ENCODE data around the gene GOLIM4. TPM values are rescaled to one million over a fixed set of nuclear protein-coding genes. Genes with fewer than 3 reads are reported as not detected.

The GOLIM4 gene
- total and polyA plus RNA-seq, 4 donors: 17.9 to 47.9 (median 32.7) TPM

DNA sequence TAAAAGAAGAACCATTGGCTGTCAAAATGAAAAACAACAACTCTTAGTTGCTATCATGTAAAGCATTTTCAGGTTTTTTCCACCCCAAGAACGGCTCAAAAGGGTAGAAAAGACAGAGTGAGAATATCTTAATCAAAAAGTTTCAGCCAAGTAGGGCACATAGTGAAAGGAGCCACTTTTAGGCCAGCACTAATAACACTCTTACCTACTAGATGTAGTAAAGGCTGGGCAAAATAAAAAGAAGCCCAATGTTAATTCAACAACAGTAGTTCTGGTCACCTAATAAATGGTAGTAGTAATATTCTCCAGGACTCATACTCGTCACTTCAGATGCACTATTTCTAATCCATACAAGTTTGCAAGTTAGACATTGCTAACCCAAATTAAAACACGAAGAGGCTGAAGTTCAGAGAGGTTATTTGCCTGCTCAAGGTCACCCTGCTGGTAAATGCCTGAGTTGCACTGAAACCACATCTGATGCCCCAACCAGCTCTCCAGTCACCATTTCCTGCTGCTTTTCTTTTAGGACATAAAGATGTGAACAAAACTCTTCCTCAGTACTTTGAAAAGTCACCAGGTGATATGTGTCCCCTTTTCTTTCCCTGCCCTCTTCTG is 7.5 kb downstream of the GOLIM4 start:
- Histone ChIP-seq H3K36me3 (ENCODE audit: control insufficient read depth in 4 of 4, insufficient read depth in 3 of 4, low read depth in 1 of 4, low read length in 3 of 4) (no peaks in the 10 kb centered on the region), H3K27ac (ENCODE audit: low read depth in 1 of 2, low read length in 2 of 2) (no peak overlapping the region), H3K9me3 (ENCODE audit: control insufficient read depth in 4 of 4, low read length in 3 of 4) (no peaks in the 10 kb centered on the region), H3K9ac (ENCODE audit: low read depth in 1 of 2, low read length in 2 of 2) (no peak overlapping the region), H3K4me3 (ENCODE audit: low read depth in 1 of 3, low read length in 3 of 3) (no peak overlapping the region), H3K4me1 (ENCODE audit: control insufficient read depth in 4 of 4, insufficient read depth in 4 of 4, low read length in 3 of 4) (peaks cover 11 to 62% (median 53%) of the 10 kb centered on the region in 4 donors), H3K27me3 (ENCODE audit: control insufficient read depth in 4 of 4, insufficient read depth in 4 of 4, low read length in 3 of 4) (no peaks in the 10 kb centered on the region)
- DNase-seq (ENCODE audit: low spot score): no peak
- WGBS: 29% methylated on average over 3 of the region's 3 CpGs
- TF ChIP-seq NR2F2 (IDR thresholded peaks at IDR 0.05) (peak; percentile 46), EGR1 (IDR thresholded peaks at IDR 0.05; ENCODE audit: low read depth in 2 of 2) (no peak), FOXA2 (IDR thresholded peaks at IDR 0.05) (no peak), ZBTB33 (IDR thresholded peaks at IDR 0.05) (no peak), GABPA (IDR thresholded peaks at IDR 0.05 in 1 of 2, conservative IDR thresholded peaks at IDR 0.05 in 1 of 2) (no peak), HNF4G (IDR thresholded peaks at IDR 0.05) (peak; percentile 9), RAD21 (IDR thresholded peaks at IDR 0.05) (peak; percentile 33 to 63), JUND (IDR thresholded peaks at IDR 0.05) (peak in 1 of 2 donors; percentile 16), YY1 (IDR thresholded peaks at IDR 0.05) (peak; percentile 64), FOXA1 (IDR thresholded peaks at IDR 0.05) (no peak), REST (IDR thresholded peaks at IDR 0.05) (no peak), TAF1 (conservative IDR thresholded peaks at IDR 0.05) (no peak), HNF4A (conservative IDR thresholded peaks at IDR 0.05) (peak; percentile 79 to 81), SP1 (IDR thresholded peaks at IDR 0.05) (peak; percentile 48), MAX (IDR thresholded peaks at IDR 0.05) (no peak), RXRA (IDR thresholded peaks at IDR 0.05) (peak; percentile 63 to 73), ATF3 (IDR thresholded peaks at IDR 0.05) (no peak)
- TF ChIP-seq, protein P1, sequence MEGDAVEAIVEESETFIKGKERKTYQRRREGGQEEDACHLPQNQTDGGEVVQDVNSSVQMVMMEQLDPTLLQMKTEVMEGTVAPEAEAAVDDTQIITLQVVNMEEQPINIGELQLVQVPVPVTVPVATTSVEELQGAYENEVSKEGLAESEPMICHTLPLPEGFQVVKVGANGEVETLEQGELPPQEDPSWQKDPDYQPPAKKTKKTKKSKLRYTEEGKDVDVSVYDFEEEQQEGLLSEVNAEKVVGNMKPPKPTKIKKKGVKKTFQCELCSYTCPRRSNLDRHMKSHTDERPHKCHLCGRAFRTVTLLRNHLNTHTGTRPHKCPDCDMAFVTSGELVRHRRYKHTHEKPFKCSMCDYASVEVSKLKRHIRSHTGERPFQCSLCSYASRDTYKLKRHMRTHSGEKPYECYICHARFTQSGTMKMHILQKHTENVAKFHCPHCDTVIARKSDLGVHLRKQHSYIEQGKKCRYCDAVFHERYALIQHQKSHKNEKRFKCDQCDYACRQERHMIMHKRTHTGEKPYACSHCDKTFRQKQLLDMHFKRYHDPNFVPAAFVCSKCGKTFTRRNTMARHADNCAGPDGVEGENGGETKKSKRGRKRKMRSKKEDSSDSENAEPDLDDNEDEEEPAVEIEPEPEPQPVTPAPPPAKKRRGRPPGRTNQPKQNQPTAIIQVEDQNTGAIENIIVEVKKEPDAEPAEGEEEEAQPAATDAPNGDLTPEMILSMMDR (IDR thresholded peaks at IDR 0.05; ENCODE audit: low read depth, low read length, missing input control): peak; percentile 54

Measured in liver (tissue), 9 donors.